ENCODE data around the gene ABCA7. TPM values are rescaled to one million over a fixed set of nuclear protein-coding genes. Genes with fewer than 3 reads are reported as not detected.

Gene ABCA7
- total RNA-seq (10 to 100 TPM; 33.8 to 39.5 TPM), polyA plus RNA-seq (14.1 TPM)

DNA sequence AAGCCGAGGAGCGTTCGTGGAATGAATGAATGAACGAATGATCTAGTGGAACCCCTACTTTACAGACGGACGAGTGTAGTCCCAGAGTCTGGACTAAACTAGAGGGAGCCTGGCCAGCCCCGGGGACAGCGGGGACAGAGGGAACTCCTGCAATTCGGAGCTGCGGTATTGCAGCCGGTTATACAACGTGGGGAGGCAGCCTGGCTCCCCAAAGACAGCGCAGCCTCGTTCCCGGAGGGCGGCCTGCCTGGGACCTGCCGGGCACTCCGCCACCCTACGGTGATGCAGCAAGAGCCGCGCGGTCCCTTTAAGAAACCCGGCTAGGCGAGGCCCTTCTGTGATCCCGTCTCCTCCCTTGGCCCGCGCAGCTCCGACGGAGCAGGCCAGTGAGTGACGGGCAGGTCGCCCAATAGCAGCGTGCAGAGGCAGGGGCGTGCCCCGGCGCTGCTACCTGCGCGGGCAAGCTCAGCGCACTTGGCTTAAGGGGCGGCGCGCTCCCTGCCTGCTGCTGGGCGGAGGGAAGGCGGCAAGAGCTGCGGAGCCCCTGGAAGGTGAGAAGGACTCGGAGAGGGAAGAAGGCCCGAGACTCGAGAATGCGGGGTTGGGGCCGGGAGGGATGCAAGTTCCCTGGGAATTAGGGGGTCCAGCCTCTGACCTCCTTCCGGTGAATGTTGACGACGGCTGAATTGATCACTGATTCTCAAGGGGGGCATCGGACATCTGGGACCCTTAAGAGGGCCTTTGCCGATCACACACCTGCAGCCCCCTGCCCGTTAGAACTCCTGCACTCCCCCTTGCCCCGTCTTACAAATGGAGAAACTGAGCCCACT is at the start of gene ABCA7:
Gene ABCA7, plus strand, starts transcription at position 462 of the 830 bp plus-strand sequence. CDS start 1,255 bp downstream, outside the sequence.
- Mint-ChIP-seq H3K4me1 (peaks cover 41 to 61% (median 46%) of the 10 kb centered on the region in 3 donors), H3K27ac (peak within 1 kb of the TSS; percentile 86 to 97 (median 92)), H3K27me3 (peaks cover 0 to 1% of the 10 kb centered on the region in 2 donors), H3K4me3 (peak within 1 kb of the TSS; percentile 94 to 100 (median 99)), H3K36me3 (peaks cover 2 to 64% (median 6%) of the 10 kb centered on the region in 3 donors), H3K9me3 (no peaks in the 10 kb centered on the region)
- peak within 1 kb of the TSS; percentile 72 for H3K27ac ChIP-seq (ENCODE audit: low read depth, low read length)
- H3K4me3 ChIP-seq (ENCODE audit: low read length), result peak within 1 kb of the TSS; percentile 78
- H3K36me3 ChIP-seq (ENCODE audit: insufficient read depth, low read length), result peaks cover 22% of the 10 kb centered on the region
- no peaks in the 10 kb centered on the region for H3K27me3 ChIP-seq (ENCODE audit: insufficient read depth, low read length, poor library complexity, severe bottlenecking)
- POLR2A ChIA-PET, result interaction anchor here (0.6 to 6.7 kb wide), 18 partner anchors 9 to 229 kb away, joined by 3 to 134 read pairs (median 4); partner anchors contain the start of genes ARHGAP45, CIRBP, CNN2 and GPX4
- CTCF ChIA-PET, result interaction anchor here (0.9 to 4.1 kb wide), 10 partner anchors 9 to 49 kb away, joined by 3 to 30 read pairs (median 5); partner anchors contain the start of genes ARHGAP45, CNN2 and RNU6-2
- peaks cover 49% of the 10 kb centered on the region for H3K4me1 ChIP-seq (ENCODE audit: insufficient read depth, low read length)
- H3K9me3 ChIP-seq (ENCODE audit: low read length), result no peaks in the 10 kb centered on the region
- DNase-seq, result peak; percentile 98 to 100 (median 99)

- Histone ChIP-seq H3K36me3 (ENCODE audit: insufficient read depth, low read length) (no peaks in the 10 kb centered on the region), H3K9me3 (ENCODE audit: low read length) (no peaks in the 10 kb centered on the region)
- no peak for DNase-seq
Measured at GRCh38 chr19:990119-990571, 49.8 kb upstream of the ABCA7 start.

DNA sequence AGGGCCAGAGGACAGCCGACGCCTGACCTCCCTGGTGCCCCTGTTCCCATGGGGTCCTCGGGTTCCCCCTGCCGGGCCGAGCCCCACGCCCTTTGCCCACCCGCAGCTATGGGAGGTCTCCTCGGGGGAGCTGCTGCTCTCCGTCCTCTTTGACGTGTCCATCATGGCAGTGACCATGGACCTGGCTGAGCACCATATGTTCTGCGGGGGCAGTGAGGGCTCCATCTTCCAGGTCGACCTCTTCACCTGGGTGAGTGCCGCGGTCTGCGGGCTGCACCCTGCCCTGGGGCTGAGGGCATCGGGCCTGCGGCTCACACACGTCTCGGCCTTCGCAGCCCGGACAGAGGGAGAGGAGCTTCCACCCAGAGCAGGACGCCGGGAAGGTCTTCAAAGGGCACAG is 49.2 kb upstream of the ABCA7 start:
- peaks cover 2% of the 10 kb centered on the region for H3K4me1 ChIP-seq (ENCODE audit: insufficient read depth, low read length)
- Mint-ChIP-seq H3K27ac (peak overlapping the region in 2 of 8 donors; percentile 26 to 60), H3K4me1 (peaks cover 2 to 12% (median 5%) of the 10 kb centered on the region in 3 donors), H3K9me3 (no peaks in the 10 kb centered on the region), H3K4me3 (no peak overlapping the region), H3K36me3 (peaks cover 0 to 48% (median 0%) of the 10 kb centered on the region in 3 donors), H3K27me3 (no peaks in the 10 kb centered on the region)
- H3K27me3 ChIP-seq (ENCODE audit: insufficient read depth, low read length, poor library complexity, severe bottlenecking), result no peaks in the 10 kb centered on the region
- no peak overlapping the region for H3K27ac ChIP-seq (ENCODE audit: low read depth, low read length)
- H3K4me3 ChIP-seq (ENCODE audit: low read length), result no peak overlapping the region
- DNase-seq, result no peak
- no peaks in the 10 kb centered on the region for H3K9me3 ChIP-seq (ENCODE audit: low read length)
- ChIA-PET POLR2A (no interaction called here), CTCF (no interaction called here)
- H3K36me3 ChIP-seq (ENCODE audit: insufficient read depth, low read length), result no peaks in the 10 kb centered on the region

More at GRCh38 chr19:990119-990571, 49.8 kb upstream of the ABCA7 start:
- H3K4me1 Mint-ChIP-seq, result peaks cover 6 to 13% (median 9%) of the 10 kb centered on the region in 3 donors
- H3K27ac ChIP-seq (ENCODE audit: low read depth, low read length), result no peak overlapping the region
- no peak overlapping the region for H3K27ac Mint-ChIP-seq
- H3K9me3 Mint-ChIP-seq, result no peaks in the 10 kb centered on the region
- ChIA-PET POLR2A (no interaction called here), CTCF (no interaction called here)
- peaks cover 0 to 52% (median 0%) of the 10 kb centered on the region in 3 donors for H3K36me3 Mint-ChIP-seq
- peaks cover under 1% of the 10 kb centered on the region for H3K4me1 ChIP-seq (ENCODE audit: insufficient read depth, low read length)
- no peak overlapping the region for H3K4me3 Mint-ChIP-seq
- no peak overlapping the region for H3K4me3 ChIP-seq (ENCODE audit: low read length)
- H3K27me3 Mint-ChIP-seq, result no peaks in the 10 kb centered on the region
- H3K27me3 ChIP-seq (ENCODE audit: insufficient read depth, low read length, poor library complexity, severe bottlenecking), result no peaks in the 10 kb centered on the region

DNA sequence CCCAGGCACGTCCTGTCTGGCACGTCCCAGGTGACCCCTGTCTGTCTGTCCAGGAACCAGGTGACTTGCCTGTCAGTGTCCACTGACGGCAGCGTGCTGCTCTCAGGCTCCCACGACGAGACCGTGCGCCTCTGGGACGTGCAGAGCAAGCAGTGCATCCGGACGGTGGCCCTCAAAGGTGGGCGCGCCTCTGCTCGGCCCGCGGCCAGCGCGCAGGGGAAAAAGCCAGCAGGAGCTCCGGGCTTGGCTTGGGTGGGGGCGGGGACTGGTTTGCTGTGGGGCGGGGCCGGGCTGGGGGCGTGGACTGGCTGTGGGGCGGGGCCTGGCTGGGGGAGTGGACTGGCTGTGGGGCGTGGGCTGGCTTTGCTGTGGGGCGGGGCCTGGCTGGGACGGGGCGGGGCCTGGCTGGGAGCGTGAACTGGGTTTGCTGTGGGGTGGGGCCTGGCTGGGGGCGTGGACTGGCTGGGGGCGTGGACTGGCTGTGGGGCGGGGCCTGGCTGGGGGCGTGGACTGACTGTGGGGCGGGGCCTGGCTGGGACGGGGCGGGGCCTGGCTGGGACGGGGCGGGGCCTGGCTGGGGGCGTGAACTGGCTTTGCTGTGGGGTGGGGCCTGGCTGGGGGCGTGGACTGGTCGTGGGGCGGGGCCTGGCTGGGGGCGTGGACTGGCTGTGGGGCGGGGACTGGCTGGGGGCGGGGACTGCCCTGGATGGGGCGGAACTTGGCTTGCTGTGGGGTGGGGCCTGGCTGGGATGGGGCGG is 48.6 kb upstream of the ABCA7 start:
- H3K27me3 ChIP-seq (ENCODE audit: insufficient read depth, low read length, poor library complexity, severe bottlenecking), result no peaks in the 10 kb centered on the region
- H3K36me3 Mint-ChIP-seq, result peaks cover 0 to 47% (median 0%) of the 10 kb centered on the region in 3 donors
- peak overlapping the region in 1 of 8 donors; percentile 26 for H3K27ac Mint-ChIP-seq
- H3K4me3 Mint-ChIP-seq, result no peak overlapping the region
- H3K27me3 Mint-ChIP-seq, result peaks cover 0 to 1% of the 10 kb centered on the region in 2 donors
- DNase-seq, result peak; percentile 29 to 71 (median 56)
- no peak overlapping the region for H3K4me3 ChIP-seq (ENCODE audit: low read length)
- POLR2A ChIA-PET, result interaction anchor here (0.6 kb wide), 1 partner anchor 76 kb away, joined by 7 read pairs; no protein-coding TSS in a partner anchor
- CTCF ChIA-PET, result interaction anchor here (1.2 kb wide), 1 partner anchor 71 kb away, joined by 3 read pairs; no protein-coding TSS in a partner anchor
- H3K4me1 Mint-ChIP-seq, result peaks cover 3 to 16% (median 6%) of the 10 kb centered on the region in 3 donors
- H3K9me3 Mint-ChIP-seq, result peaks cover 0 to under 1% (median 0%) of the 10 kb centered on the region in 5 donors
- peaks cover 8% of the 10 kb centered on the region for H3K4me1 ChIP-seq (ENCODE audit: insufficient read depth, low read length)
- no peak overlapping the region for H3K27ac ChIP-seq (ENCODE audit: low read depth, low read length)
- H3K36me3 ChIP-seq (ENCODE audit: insufficient read depth, low read length), result no peaks in the 10 kb centered on the region
- no peaks in the 10 kb centered on the region for H3K9me3 ChIP-seq (ENCODE audit: low read length)

GRCh38 chr19:991932-992669 is 47.8 kb upstream of the ABCA7 start:
- Histone ChIP-seq H3K9me3 (ENCODE audit: low read length) (no peaks in the 10 kb centered on the region), H3K4me3 (ENCODE audit: low read length) (no peak overlapping the region), H3K36me3 (ENCODE audit: insufficient read depth, low read length) (no peaks in the 10 kb centered on the region), H3K4me1 (ENCODE audit: insufficient read depth, low read length) (peaks cover 15% of the 10 kb centered on the region), H3K27ac (ENCODE audit: low read depth, low read length) (no peak overlapping the region), H3K27me3 (ENCODE audit: insufficient read depth, low read length, poor library complexity, severe bottlenecking) (no peaks in the 10 kb centered on the region)
- peaks cover 5 to 24% (median 6%) of the 10 kb centered on the region in 3 donors for H3K4me1 Mint-ChIP-seq
- peaks cover 0 to 2% of the 10 kb centered on the region in 2 donors for H3K27me3 Mint-ChIP-seq
- peaks cover 0 to 40% (median 0%) of the 10 kb centered on the region in 3 donors for H3K36me3 Mint-ChIP-seq
- POLR2A ChIA-PET, result no interaction called here
- DNase-seq, result no peak
- H3K27ac Mint-ChIP-seq, result peak overlapping the region in 1 of 8 donors; percentile 74
- CTCF ChIA-PET, result interaction anchor here (0.6 to 1.2 kb wide), 2 partner anchors 72 to 113 kb away, joined by 3 read pairs; no protein-coding TSS in a partner anchor
- H3K4me3 Mint-ChIP-seq, result no peak overlapping the region
- H3K9me3 Mint-ChIP-seq, result peaks cover 0 to 6% (median 0%) of the 10 kb centered on the region in 5 donors

DNA sequence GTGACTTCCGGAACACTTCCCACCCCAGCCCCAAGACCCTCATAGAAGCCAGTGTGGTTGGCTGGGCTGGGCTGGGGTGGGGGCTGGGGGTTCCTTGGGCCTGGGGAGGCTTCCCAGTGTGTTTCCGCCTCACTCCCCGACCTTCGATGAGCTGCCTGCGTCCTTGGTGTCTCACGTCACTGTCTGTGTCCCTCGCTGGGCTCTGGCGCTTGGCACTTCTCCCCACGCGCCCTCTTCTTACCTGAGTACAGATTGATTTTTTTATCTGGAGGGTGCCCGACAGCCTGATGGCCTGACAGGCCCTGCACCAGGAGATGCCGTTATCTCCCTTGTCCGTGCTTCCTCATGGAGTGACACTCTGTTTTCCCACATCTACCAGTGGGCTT is 47.2 kb upstream of the ABCA7 start:
- Mint-ChIP-seq H3K4me1 (peaks cover 6 to 26% (median 7%) of the 10 kb centered on the region in 3 donors), H3K9me3 (peaks cover 0 to 6% (median 0%) of the 10 kb centered on the region in 5 donors), H3K27ac (peak overlapping the region in 5 of 8 donors; percentile 21 to 83 (median 51)), H3K36me3 (peaks cover 0 to 36% (median 0%) of the 10 kb centered on the region in 3 donors), H3K4me3 (no peak overlapping the region), H3K27me3 (peaks cover 1 to 2% of the 10 kb centered on the region in 2 donors)
- no peaks in the 10 kb centered on the region for H3K36me3 ChIP-seq (ENCODE audit: insufficient read depth, low read length)
- no peak for DNase-seq
- no peaks in the 10 kb centered on the region for H3K27me3 ChIP-seq (ENCODE audit: insufficient read depth, low read length, poor library complexity, severe bottlenecking)
- no peak overlapping the region for H3K4me3 ChIP-seq (ENCODE audit: low read length)
- ChIA-PET POLR2A (no interaction called here), CTCF (no interaction called here)
- H3K27ac ChIP-seq (ENCODE audit: low read depth, low read length), result no peak overlapping the region
- H3K9me3 ChIP-seq (ENCODE audit: low read length), result no peaks in the 10 kb centered on the region
- H3K4me1 ChIP-seq (ENCODE audit: insufficient read depth, low read length), result peaks cover 19% of the 10 kb centered on the region

- POLR2A ChIA-PET, result no interaction called here
- Histone ChIP-seq H3K9me3 (ENCODE audit: low read length) (no peaks in the 10 kb centered on the region), H3K27ac (ENCODE audit: low read depth, low read length) (no peak overlapping the region), H3K4me1 (ENCODE audit: insufficient read depth, low read length) (peaks cover 22% of the 10 kb centered on the region), H3K27me3 (ENCODE audit: insufficient read depth, low read length, poor library complexity, severe bottlenecking) (peaks cover 4% of the 10 kb centered on the region), H3K36me3 (ENCODE audit: insufficient read depth, low read length) (no peaks in the 10 kb centered on the region), H3K4me3 (ENCODE audit: low read length) (no peak overlapping the region)
- Mint-ChIP-seq H3K4me1 (peaks cover 6 to 32% (median 10%) of the 10 kb centered on the region in 3 donors), H3K4me3 (peak overlapping the region in 1 of 7 donors; percentile 9), H3K27ac (peak overlapping the region in 1 of 8 donors; percentile 87), H3K27me3 (peaks cover 2 to 8% of the 10 kb centered on the region in 2 donors), H3K9me3 (peaks cover 0 to 6% (median 0%) of the 10 kb centered on the region in 5 donors), H3K36me3 (peaks cover 0 to 31% (median 0%) of the 10 kb centered on the region in 3 donors)
- CTCF ChIA-PET, result no interaction called here
- DNase-seq, result no peak
Measured at GRCh38 chr19:993361-993830, 46.5 kb upstream of the ABCA7 start.

Data from CD8-positive, alpha-beta memory T cell (primary cell).